Fibroblast of skin of abdomen (primary cell): ENCODE data around the gene KDM2A.

Experiments
- DNase-seq: peaks from one replicate; pipeline ENCODE4 v3.0.0-alpha.2; 2013

Gene KDM2A

DNA sequence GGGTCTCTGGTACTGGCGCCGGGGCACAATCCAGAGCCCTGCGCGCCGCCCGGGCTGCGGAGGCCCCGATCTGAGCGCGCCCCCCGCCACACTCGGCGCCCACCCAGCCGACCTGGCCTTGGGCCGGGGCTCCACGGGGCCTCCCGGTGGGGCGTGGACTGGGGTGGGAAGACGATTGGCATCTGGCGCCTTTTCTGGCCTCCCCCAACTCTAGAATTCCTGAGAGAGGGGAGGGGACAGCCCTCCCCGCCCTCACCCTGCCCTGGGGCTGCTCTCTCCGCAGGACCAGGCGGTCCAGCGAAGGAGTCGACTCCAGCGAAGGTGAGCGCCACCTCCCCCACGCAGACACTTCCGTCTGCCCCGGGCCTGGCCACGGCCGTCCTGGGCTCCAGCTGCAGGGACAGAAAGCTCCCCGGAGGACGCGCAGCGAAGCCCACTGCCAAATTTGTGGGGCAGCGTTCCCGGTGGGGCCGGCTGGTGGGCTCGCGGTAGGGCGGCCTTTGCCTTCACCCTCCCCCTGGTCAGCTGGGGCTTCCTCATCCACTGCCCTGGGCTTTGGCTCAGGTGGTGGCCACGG, 184.9 kb downstream of the KDM2A start:
- DNase-seq: no peak

DNA sequence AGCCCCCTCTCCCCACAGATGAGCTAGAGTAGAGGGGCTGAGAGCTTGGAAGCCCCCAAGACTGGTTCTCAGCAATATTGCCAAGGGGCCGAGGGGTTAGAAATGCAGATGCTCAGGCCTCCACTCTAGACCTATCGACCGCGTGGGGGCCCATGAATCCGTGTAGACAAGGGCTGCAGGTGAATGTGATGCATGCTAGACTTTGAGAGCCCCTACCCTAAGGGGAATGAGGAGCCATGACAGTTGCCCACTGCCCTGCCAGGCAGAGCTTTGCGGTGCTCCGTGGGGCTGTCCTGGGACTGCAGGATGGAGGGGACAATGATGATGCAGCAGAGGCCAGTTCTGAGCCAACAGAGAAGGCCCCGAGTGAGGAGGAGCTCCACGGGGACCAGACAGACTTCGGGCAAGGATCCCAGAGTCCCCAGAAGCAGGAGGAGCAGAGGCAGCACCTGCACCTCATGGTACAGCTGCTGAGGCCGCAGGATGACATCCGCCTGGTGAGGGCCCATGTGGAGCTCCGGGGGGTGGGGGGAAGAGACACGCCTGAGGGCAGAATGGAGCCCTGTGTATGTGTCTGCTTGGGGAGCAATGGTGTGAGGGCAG, 185.5 kb downstream of the KDM2A start:
- no peak for DNase-seq

- DNase-seq: no peak
Measured at GRCh38 chr11:67306769-67307544, 187.9 kb downstream of the KDM2A start.

DNA sequence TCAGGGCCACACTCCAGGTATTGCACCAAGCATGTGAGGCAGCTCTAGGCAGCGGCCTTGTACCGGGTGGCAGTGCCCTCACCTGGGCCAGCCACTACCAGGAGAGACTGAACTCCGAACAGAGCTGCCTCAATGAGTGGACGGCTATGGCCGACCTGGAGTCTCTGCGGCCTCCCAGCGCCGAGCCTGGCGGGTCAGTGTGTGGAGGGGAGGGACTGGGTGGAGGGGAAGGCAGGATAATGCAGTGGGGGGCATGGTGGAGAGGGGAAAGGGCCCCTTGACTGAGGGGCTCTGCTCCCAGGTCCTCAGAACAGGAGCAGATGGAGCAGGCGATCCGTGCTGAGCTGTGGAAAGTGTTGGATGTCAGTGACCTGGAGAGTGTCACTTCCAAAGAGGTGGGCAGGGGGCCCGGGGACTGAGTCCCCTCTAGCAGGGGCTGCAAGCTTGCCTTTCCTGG, 188.5 kb downstream of the KDM2A start:
- DNase-seq: no peak
